GM21717 (cell line): ENCODE data around the gene MAPK9.
"Not testable (repeated sequence)": the region's sequence is repeated elsewhere in the genome, so short reads cannot be mapped to it uniquely, and the experiment has no call there.

Experiments used
- ATAC-seq: cut with Tn5 transposase; IDR thresholded peaks from one replicate; pipeline ENCODE4 v1.9.1; 2021; ENCODE audit warnings: mild to moderate bottlenecking, moderate library complexity; ENCODE audit not compliant: unreplicated experiment

MAPK9 gene

DNA sequence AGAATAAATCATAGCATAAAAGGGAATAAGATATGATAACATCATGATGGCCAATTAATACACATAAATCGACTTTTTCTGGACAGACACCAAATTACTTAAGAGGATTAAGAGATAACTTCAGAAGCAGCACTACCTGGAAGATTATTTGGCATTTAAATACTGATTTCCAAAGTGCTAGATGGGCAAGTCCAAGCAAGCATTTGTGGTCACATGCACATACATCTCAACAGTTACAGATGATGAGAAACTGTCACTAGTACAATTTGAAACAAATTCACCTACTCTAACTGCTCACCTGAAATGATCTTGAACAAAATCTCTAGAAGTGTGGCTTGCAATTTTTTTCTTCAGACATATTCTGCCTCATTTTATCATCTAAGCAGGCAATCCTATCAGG is 56.0 kb downstream of the MAPK9 start:
- no peak for ATAC-seq

GRCh38 chr5:180235077-180235476 is 56.8 kb downstream of the MAPK9 start:
- ATAC-seq, result no peak

GRCh38 chr5:180234271-180234670 is 57.6 kb downstream of the MAPK9 start:
- ATAC-seq, result no peak

DNA sequence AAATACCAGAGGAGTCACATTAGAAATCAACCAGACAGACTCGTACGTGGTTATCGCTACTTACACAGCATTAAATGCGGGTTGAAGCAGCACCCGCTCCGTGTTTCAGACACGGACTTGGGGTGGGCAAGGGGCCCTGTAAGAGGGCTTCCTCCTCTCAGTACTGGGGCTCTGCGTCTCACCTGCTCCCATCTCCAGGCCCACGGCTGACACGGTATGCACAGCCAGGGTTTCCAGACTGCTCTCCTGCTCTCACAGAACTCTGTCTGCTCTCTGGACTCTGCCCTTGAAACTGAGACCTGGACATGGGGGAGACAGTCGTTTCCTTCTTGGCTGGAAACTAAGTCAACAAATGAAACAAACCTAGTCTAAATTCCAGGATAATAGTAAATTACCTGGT is 58.2 kb downstream of the MAPK9 start:
- no peak for ATAC-seq

DNA sequence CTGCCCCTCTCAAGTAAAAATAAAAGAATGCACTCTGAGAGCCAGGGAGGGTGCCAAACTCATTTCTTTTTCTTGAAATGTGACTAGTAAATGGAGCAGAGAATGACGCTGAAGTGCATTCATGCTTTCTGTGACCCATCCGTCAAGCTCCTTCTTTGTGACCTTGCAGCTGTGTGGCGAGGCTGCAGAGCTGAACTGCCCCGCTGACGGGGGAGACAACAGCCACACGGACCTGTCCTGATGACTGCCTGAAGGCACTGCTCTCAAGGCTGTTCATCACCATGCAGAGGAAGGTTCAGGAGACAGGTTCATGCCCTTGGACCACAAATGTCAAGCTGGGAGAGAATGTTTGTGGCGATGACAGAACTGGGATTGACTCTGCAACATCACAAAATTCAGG is 61.9 kb downstream of the MAPK9 start:
- ATAC-seq, result no peak

DNA sequence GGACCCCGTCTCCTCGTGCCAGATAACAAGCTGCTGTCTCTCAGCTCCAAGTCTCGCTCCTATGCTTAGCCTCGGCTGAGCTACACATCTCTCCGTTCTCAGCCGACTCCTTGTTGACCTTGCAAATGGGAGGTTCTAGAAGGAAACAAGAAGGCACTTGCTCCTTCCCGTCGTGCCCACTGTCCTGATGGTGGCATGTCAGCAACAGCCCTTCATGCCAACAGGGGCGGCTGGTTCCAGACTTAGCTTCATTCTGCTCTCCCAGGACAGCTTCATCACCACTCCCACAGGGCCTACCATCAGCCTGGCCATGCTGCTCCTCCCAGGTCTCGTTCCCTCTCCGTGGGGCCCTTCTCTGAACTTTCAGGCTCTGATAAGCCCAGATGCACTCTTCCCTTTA is 69.8 kb downstream of the MAPK9 start:
- ATAC-seq, result no peak

GRCh38 chr5:180217797-180218196 is 74.1 kb downstream of the MAPK9 start:
- no peak for ATAC-seq

DNA sequence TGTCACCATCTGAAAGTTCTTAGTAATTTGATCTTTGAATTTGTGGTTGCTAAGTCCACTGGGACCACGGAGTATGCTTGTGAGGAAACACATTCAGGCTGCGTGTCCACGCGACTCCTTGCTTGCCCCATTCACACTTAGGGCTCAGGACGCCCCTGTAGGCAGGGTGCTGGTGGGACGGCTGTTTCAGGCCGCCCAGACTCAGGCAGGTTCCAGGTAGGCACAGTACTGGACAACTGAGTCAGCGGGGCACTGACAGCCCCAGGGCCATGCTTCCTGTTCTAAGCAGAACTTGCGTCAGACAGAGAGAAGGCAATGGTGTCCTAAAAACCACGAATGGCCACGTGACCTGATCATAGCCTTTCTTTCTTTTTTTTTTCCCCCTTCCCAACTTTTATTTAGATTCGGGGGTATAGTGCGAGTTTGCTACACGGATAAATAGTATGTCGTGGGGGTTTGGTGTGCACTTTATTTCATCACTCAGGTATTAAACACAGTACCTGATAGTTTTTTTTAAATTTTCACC is 75.2 kb downstream of the MAPK9 start:
- no peak for ATAC-seq

GRCh38 chr5:180215783-180216630 is 75.9 kb downstream of the MAPK9 start:
- no peak for ATAC-seq

DNA sequence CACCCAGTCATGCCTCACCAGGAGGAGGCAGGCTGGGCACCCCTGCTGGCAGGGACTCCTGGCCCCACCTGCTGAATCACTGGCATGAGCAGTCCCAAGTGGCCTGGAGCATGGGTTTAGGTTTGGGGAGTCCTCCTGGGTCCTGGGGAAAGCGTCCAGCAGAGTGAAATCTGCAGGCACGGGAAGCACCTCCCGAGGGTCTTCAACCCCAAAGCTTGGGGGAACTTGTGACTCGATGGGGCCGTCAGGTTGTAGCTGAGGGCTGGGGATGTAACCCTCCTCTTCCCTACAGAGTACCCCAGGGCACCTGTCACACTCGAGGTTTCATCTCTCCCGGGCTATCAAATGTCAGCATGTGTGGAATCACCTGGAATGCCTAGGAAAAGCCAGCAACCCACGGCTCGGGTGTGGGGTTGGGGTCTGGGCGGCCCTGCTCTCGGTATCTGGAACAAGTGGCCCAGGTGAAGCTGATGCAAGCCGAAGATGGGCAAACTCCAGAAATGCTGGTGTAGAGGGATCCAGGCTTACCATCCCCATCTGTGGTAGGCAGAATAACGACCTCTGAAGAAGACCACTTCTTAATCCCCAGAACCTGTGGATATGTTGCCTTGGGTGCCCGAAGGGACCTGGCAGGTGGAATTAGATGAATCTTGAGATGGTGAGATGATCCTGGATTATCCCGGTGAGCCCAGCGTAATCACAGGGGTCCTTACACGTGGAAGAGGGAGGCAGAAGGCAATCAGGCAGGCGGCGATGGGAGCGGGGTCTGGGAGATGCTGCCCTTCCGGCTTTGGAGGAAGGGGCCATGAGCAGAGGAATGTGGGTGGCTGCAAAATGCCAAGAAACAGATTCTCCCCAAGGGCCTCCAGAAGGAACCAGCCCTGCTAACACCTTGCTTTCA is 76.8 kb downstream of the MAPK9 start:
- ATAC-seq, result no peak

- no peak for ATAC-seq
These were observed 78.2 kb downstream of the MAPK9 start for GRCh38 chr5:180213657-180214207.

DNA sequence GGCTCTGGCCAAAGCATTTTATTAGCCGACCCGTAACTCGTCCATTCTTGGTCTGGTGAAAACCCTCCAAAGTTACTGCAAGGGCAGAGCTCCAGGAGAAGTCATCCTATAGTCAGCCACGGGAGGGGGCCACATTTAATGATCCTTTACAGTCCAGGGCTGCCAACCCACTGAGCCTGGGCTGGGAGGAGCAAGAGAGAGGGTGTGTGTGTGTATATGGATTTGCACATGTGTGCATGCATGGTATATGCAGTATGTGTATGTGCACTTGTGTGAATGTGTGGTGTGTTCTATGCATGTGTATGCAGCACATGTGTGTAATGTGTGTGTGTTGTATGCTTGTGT is 78.7 kb downstream of the MAPK9 start:
- no peak for ATAC-seq

- no peak for ATAC-seq
These were observed 79.3 kb downstream of the MAPK9 start for GRCh38 chr5:180212363-180213255.

DNA sequence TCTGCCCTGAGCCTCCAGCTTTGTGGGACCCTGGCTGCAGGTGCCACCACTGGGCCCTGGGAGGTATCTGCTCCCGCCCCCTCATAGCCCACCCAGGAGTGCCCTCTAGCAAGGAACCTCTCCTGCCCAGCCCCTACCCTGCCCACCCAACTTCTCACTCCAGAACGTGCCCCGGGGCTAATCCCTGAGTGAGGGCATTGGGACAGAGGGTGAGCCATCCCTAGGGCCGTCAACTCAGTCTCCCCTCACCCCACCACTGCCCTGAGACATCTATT is 80.2 kb downstream of the MAPK9 start:
- ATAC-seq, result no peak

DNA sequence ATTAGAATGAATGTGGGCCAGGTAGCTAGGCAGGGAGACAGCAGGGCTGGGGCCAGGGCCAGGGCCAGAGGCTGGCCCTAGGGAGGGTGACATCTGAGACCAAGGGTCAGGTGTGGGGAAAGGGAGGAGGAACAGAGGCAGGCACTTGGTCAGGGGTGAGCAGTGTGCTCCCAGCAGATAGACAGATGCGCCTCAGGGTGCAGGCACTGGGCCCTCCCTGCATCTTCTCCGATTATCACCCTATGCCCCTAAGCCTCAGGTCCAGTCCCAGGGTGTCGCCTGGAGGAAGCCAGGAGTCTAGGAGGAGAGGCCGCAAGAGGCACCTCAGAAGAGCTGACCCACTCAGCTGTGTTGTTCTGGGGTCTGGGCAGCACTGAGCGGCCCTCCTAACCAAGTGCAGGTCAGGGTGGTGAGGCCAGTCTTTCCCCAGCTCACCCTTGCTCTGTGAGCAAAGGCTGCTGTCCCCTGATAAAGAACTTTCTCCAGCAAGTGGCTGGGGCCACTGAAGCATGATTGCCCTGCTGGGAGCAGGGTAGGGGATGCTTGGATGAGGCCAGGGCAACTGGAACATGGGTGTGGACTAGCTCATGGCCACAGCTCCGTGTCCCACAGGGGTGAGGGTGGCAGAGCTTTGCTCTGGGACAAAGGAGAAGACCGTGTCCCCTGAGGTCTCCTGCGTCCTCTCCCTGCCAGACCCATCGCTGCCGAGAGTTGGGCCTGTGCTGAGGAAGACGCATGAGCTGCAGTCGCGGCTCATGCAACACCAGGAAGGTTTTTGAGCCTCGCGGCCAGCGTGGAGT is 80.7 kb downstream of the MAPK9 start:
- ATAC-seq, result no peak

DNA sequence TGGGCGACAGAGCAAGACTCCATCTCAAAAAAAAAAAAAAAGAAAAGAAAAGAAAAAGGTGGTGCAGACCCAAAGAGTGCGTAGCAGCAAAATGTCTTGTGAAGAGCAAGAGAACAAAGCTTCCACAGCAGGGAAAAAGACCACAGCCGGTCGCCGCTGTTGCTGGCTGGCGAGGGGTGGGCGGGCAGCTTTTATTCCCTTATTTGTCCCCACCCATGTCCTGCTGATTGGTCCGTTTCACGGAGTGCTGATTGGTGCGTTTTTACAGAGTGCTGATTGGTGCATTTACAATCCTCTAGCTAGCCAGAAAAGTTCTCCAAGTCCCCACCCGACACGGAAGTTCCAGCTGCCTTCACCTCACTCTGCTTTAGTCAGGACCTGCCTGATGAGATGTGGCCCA is 81.8 kb downstream of the MAPK9 start:
- ATAC-seq, result not testable (repeated sequence)

- no peak for ATAC-seq
These were observed 82.7 kb downstream of the MAPK9 start, which contains the start of gene RASGEF1C for GRCh38 chr5:180209137-180209581. Gene RASGEF1C, minus strand, starts transcription at chr5:180209211. Its CDS starts 71,159 bp downstream, at chr5:180138052.

DNA sequence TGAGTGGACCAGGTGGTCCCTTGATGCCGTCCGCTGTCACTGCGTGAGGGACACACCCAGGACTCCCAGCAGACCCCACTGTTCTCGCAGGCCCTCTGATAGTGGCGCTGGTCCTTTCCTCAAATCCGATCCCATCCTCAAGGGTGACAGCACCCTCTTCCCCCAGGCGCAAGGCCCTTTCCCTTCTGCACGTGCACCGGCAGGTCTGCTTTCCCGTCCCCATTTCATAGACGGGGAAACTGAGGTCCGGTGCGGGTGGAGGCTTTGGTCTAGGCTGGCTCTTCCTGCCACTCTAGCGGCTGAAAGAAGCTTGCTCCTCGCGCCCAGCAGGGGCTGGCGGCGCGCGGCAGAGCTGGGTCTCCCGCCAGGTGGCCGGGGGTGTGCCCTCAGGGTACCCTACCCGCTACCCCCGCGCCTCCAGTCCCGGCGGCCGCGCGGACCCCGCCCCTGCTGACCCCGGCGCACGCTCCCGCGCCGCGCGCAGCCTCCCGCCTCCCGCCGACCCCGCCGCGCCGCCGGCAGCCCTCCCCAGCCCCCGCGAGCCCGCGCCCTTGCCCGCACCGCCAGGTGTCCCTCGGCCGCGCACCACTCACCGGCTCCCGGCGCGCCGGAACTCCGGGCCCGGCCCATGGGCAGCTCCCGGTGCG is 83.3 kb downstream of the MAPK9 start:
- no peak for ATAC-seq

DNA sequence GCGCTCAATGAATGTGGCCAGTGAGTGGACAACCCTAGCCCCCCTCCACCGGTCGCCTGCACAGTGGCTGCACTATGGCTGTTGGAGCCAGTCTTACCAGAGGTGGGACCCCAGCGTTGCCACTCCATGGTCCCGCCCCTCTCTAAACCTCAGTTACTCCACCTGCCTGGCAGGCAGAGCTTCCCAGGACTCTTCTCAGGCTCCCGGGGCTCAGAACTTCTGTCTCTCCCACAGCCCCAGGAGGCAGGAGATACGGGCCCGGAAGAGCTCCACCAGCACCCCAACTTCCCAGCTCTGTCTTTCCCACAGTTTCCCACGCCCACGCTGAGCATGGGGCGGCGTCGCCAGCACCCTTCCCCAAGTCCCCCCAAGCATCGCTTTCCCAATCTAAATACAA is 83.8 kb downstream of the MAPK9 start:
- no peak for ATAC-seq
